ENCODE results near the gene CALR. TPM values are rescaled to one million over a fixed set of nuclear protein-coding genes. Genes with fewer than 3 reads are reported as not detected.
A peak's percentile ranks its signal among the peaks of the same experiment; 100 is the strongest.

Gene CALR
- total and polyA plus RNA-seq, 9 of the 15 experiments (the other 6 are each of a cell fraction or from before 2014, with no cell fraction given), result 126 to 811 (median 642) TPM

- TF ChIP-seq ATF7 (IDR thresholded peaks at IDR 0.05), result peak; percentile 72; the same call in 1 of the 2 replicates
- no peak for TF ChIP-seq NONO (IDR thresholded peaks at IDR 0.05; ENCODE audit: low read depth in 2 of 2, low read length in 1 of 2)
- TF ChIP-seq ZNF224 (CRISPR knock-in tag; IDR thresholded peaks at IDR 0.05), result no peak
- TF ChIP-seq ZBTB8A (IDR thresholded peaks at IDR 0.05; ENCODE audit: partially characterized antibody), result no peak
- TF ChIP-seq ZFP30 (CRISPR knock-in tag; IDR thresholded peaks at IDR 0.05; ENCODE audit: borderline replicate concordance), result no peak
- no peak for TF ChIP-seq MTA1 (IDR thresholded peaks at IDR 0.05; ENCODE audit: borderline replicate concordance)
- no peak for TF ChIP-seq POLR2AphosphoS2 (IDR thresholded peaks at IDR 0.05; ENCODE audit: low read length)
- TF ChIP-seq COPS2 (conservative IDR thresholded peaks at IDR 0.05), result no peak
- TF ChIP-seq KLF16 (IDR thresholded peaks at IDR 0.05), result no peak
- no peak for TF ChIP-seq KLF10 (CRISPR knock-in tag; IDR thresholded peaks at IDR 0.05)
- TF ChIP-seq, protein P1, sequence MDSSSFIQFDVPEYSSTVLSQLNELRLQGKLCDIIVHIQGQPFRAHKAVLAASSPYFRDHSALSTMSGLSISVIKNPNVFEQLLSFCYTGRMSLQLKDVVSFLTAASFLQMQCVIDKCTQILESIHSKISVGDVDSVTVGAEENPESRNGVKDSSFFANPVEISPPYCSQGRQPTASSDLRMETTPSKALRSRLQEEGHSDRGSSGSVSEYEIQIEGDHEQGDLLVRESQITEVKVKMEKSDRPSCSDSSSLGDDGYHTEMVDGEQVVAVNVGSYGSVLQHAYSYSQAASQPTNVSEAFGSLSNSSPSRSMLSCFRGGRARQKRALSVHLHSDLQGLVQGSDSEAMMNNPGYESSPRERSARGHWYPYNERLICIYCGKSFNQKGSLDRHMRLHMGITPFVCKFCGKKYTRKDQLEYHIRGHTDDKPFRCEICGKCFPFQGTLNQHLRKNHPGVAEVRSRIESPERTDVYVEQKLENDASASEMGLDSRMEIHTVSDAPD (CRISPR knock-in tag; IDR thresholded peaks at IDR 0.05), result no peak
- TF ChIP-seq, protein P2, sequence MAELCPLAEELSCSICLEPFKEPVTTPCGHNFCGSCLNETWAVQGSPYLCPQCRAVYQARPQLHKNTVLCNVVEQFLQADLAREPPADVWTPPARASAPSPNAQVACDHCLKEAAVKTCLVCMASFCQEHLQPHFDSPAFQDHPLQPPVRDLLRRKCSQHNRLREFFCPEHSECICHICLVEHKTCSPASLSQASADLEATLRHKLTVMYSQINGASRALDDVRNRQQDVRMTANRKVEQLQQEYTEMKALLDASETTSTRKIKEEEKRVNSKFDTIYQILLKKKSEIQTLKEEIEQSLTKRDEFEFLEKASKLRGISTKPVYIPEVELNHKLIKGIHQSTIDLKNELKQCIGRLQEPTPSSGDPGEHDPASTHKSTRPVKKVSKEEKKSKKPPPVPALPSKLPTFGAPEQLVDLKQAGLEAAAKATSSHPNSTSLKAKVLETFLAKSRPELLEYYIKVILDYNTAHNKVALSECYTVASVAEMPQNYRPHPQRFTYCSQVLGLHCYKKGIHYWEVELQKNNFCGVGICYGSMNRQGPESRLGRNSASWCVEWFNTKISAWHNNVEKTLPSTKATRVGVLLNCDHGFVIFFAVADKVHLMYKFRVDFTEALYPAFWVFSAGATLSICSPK (IDR thresholded peaks at IDR 0.05; ENCODE audit: borderline replicate concordance), result no peak
- no peak for TF ChIP-seq SIN3B (IDR thresholded peaks at IDR 0.05; ENCODE audit: low read depth)
- no peak for TF ChIP-seq ARID1B (IDR thresholded peaks at IDR 0.05)
- no peak for TF ChIP-seq SRSF1 (IDR thresholded peaks at IDR 0.05; ENCODE audit: low read depth, low read length)
- TF ChIP-seq FIP1L1 (IDR thresholded peaks at IDR 0.05; ENCODE audit: low read depth, low read length, poor library complexity, severe bottlenecking), result no peak
- TF ChIP-seq TCF3 (CRISPR knock-in tag; IDR thresholded peaks at IDR 0.05), result no peak; the same call in 1 of the 2 replicates
- peak; percentile 26 for TF ChIP-seq MEIS2 (IDR thresholded peaks at IDR 0.05; ENCODE audit: partially characterized antibody)
- TF ChIP-seq ZNF444 (CRISPR knock-in tag; IDR thresholded peaks at IDR 0.05), result no peak
- TF ChIP-seq POLR2B (IDR thresholded peaks at IDR 0.05; ENCODE audit: low read depth, partially characterized antibody), result no peak
- TF ChIP-seq SETDB1 (IDR thresholded peaks at IDR 0.05; ENCODE audit: low read length), result no peak
- 0 out of 2 replicates have a peak, but pooled peaks have one; percentile 11 for TF ChIP-seq NR2C1 (IDR thresholded peaks at IDR 0.05)
- TF ChIP-seq NR2C1 (tag; IDR thresholded peaks at IDR 0.05), result peak; percentile 63; the same call in 1 of the 2 replicates
- TF ChIP-seq RBFOX2 (IDR thresholded peaks at IDR 0.05; ENCODE audit: low read depth, low read length), result peak; percentile 45
- no peak for TF ChIP-seq TFE3 (CRISPR knock-in tag; IDR thresholded peaks at IDR 0.05)
- peak; percentile 89 for TF ChIP-seq CREM (IDR thresholded peaks at IDR 0.05; ENCODE audit: low read depth)
- no peak for TF ChIP-seq MAFF (IDR thresholded peaks at IDR 0.05; ENCODE audit: low read length)
Observed at GRCh38 chr19:12985049-12985776, 46.8 kb downstream of the CALR start (continued).
